HepG2 (cell line): ENCODE data around the gene ZFYVE27. TPM values are rescaled to one million over a fixed set of nuclear protein-coding genes. Genes with fewer than 3 reads are reported as not detected.
A peak's percentile ranks its signal among the peaks of the same experiment; 100 is the strongest.

Source experiments
- CBX2 ChIP-seq, 2 experiments: fragments of 200-600 bp in 1 of 2; sonication (generic); formaldehyde crosslinking in 1 of 2; IDR thresholded peaks; 2 replicates each; pipeline versions ENCODE4 v1.7.0 to v1.8.1; 2018 to 2022; ENCODE audit warnings: low read depth in 2 of 2, low read length in 1 of 2, mild to moderate bottlenecking in 1 of 2, missing genetic modification reagents in 1 of 2
- DMAP1 ChIP-seq: IDR thresholded peaks from 2 replicates; pipeline ENCODE4 v1.6.1; 2016
- FOXP1 ChIP-seq, 2 experiments: fragments of 450-650 bp in 1 of 2; IDR thresholded peaks; 2 replicates each; pipeline ENCODE4 v1.6.1; 2017 to 2018; ENCODE audit warnings: antibody characterized with exemption in 1 of 2
- RERE ChIP-seq: IDR thresholded peaks from 2 replicates; pipeline ENCODE4 v1.6.1; 2016; ENCODE audit warnings: low read depth, missing genetic modification reagents, missing compliant biosample characterization
- RFX5 ChIP-seq: IDR thresholded peaks from 2 replicates; pipeline ENCODE4 v1.6.1; 2011; ENCODE audit warnings: low read depth, low read length, improper control_type of control experiment
- RNF219 ChIP-seq: sonication (generic); formaldehyde crosslinking; IDR thresholded peaks from 2 replicates; pipeline ENCODE4 v1.5.0; 2020; ENCODE audit warnings: mild to moderate bottlenecking, missing genetic modification reagents
- SMARCE1 ChIP-seq: fragments of 450-650 bp; IDR thresholded peaks from 2 replicates; pipeline ENCODE4 v1.6.1; 2017; ENCODE audit warnings: borderline replicate concordance
- ZBTB1 ChIP-seq: sonication (generic); formaldehyde crosslinking; IDR thresholded peaks from 2 replicates; pipeline ENCODE4 v1.4.0; 2020; ENCODE audit warnings: missing genetic modification reagents, borderline replicate concordance
- ZBTB49 ChIP-seq: sonication (generic); formaldehyde crosslinking; IDR thresholded peaks from 2 replicates; pipeline ENCODE4 v1.4.0; 2020; ENCODE audit warnings: missing genetic modification reagents, borderline replicate concordance
- ZFP37 ChIP-seq: sonication (generic); formaldehyde crosslinking; IDR thresholded peaks from 2 replicates; pipeline ENCODE4 v1.4.0; 2020; ENCODE audit warnings: missing genetic modification reagents, borderline replicate concordance
- ZNF253 ChIP-seq: sonication (generic); formaldehyde crosslinking; IDR thresholded peaks from 2 replicates; pipeline ENCODE4 v1.8.0; 2022; ENCODE audit warnings: mild to moderate bottlenecking, missing genetic modification reagents, borderline replicate concordance
- ZNF367 ChIP-seq: sonication (generic); formaldehyde crosslinking; IDR thresholded peaks from 2 replicates; pipeline ENCODE4 v1.4.0; 2020; ENCODE audit warnings: missing genetic modification reagents, borderline replicate concordance
- ZNF773 ChIP-seq: sonication (generic); formaldehyde crosslinking; IDR thresholded peaks from 2 replicates; pipeline ENCODE4 v1.4.0; 2020; ENCODE audit warnings: missing genetic modification reagents, borderline replicate concordance
- polyA plus RNA-seq, 8 experiments: library from polyadenylated mRNA; depleted of rRNA in 3 of 8; stranded (reverse) in 7 of 8; unstranded in 1 of 8; fragments of >200 nt; fragmentation: Illumina TruSeq in 4 of 8; extraction: Trizol in 4 of 8; gene quantifications; 2 replicates each; pipeline versions ENCODE4 v1.2.1 to v1.2.3, GENCODE V29; 2011 to 2016; ENCODE audit warnings: low read depth in 4 of 8, missing spikeins in 1 of 8, mixed read lengths in 1 of 8; ENCODE audit not compliant: insufficient read depth in 1 of 8
- total RNA-seq, 5 experiments: library from RNA; depleted of rRNA; stranded (reverse); fragments of >200 nt; fragmentation: Illumina TruSeq; extraction: Trizol; gene quantifications; 2 replicates each; pipeline ENCODE4 v1.2.3, GENCODE V29; 2016; ENCODE audit warnings: low read depth in 1 of 5
- TF ChIP-seq, protein P1 (sequence below): sonication (generic); formaldehyde crosslinking; IDR thresholded peaks from 2 replicates; pipeline ENCODE4 v1.5.1; 2020; ENCODE audit warnings: mild to moderate bottlenecking, moderate library complexity, missing genetic modification reagents

Gene ZFYVE27
- total and polyA plus RNA-seq, 2 of the 13 experiments (the other 11 are each of a cell fraction or from before 2014, with no cell fraction given) = 19.7 to 20.5 TPM

DNA sequence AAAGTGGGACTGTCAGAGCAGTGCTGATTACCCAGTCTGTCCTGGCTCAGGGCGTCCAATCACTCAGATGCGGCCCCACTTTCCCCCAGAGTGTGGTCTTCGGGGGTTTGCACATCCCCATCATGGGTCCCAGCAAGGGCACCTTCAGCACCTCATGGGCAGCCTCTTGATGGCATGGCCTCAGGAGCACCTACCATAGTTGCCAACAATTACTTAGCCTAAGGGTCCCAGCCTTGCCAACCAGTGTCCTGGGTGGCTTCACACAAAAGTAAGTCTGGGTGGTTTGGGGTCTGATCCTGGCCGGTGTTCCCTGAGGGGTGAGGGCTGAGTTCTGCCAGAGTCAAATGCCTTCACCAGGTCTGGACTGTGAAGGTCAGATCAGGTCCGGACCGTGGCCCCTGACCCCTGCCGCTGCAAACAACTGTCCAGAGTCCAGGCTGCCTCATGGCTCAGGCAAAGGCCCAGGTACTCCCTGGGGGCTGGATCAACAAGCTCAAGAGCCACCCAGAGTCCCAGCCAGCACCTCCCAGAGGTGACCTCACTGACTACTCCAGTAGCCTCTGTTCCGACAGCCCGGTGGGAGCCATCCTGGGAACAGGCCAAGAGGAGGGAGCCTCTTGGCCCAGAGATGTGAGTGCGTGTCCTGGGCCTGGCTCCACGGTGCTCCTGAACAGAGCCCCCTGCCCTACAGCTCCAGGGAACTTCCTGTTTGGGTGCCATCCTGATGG lies 29.6 kb upstream of the ZFYVE27 start (continued):
- no peak for TF ChIP-seq ZFP37 (CRISPR knock-in tag)
- no peak for TF ChIP-seq RERE (CRISPR knock-in tag)
- TF ChIP-seq DMAP1 (CRISPR knock-in tag) = peak; percentile 41
- no peak for TF ChIP-seq ZNF773 (CRISPR knock-in tag)
- no peak for TF ChIP-seq CBX2 (IDR thresholded peaks at IDR 0.05; ENCODE audit: low read depth, low read length)
- TF ChIP-seq CBX2 (CRISPR knock-in tag; IDR thresholded peaks at IDR 0.05; ENCODE audit: low read depth) = no peak
- no peak for TF ChIP-seq ZBTB1 (CRISPR knock-in tag)
- no peak for TF ChIP-seq ZNF253 (CRISPR knock-in tag)
- no peak for TF ChIP-seq ZNF367 (CRISPR knock-in tag)
- TF ChIP-seq FOXP1 (IDR thresholded peaks at IDR 0.05) = no peak
- TF ChIP-seq FOXP1 (CRISPR knock-in tag; IDR thresholded peaks at IDR 0.05) = peak; percentile 58; the same call in 1 of the 2 replicates
- TF ChIP-seq RFX5 = no peak
- no peak for TF ChIP-seq SMARCE1
- TF ChIP-seq, protein P1, sequence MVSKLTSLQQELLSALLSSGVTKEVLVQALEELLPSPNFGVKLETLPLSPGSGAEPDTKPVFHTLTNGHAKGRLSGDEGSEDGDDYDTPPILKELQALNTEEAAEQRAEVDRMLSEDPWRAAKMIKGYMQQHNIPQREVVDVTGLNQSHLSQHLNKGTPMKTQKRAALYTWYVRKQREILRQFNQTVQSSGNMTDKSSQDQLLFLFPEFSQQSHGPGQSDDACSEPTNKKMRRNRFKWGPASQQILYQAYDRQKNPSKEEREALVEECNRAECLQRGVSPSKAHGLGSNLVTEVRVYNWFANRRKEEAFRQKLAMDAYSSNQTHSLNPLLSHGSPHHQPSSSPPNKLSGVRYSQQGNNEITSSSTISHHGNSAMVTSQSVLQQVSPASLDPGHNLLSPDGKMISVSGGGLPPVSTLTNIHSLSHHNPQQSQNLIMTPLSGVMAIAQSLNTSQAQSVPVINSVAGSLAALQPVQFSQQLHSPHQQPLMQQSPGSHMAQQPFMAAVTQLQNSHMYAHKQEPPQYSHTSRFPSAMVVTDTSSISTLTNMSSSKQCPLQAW (CRISPR knock-in tag) = no peak
- TF ChIP-seq ZBTB49 (CRISPR knock-in tag) = no peak
- no peak for TF ChIP-seq RNF219 (CRISPR knock-in tag)
